T-helper 17 cell (primary cell): ENCODE data around the gene NPDC1. TPM values are rescaled to one million over a fixed set of nuclear protein-coding genes. Genes with fewer than 3 reads are reported as not detected.
"Not testable (repeated sequence)": the region's sequence is repeated elsewhere in the genome, so short reads cannot be mapped to it uniquely, and the experiment has no call there.

Experiments
- ATAC-seq: fragments of 150-1000 bp; cut with Tn5 transposase; 2 replicates; pipeline ENCODE4 v1.10.0; 2021; ENCODE audit warnings: mild to moderate bottlenecking, moderate library complexity
- DNase-seq, 3 donors: peaks; one replicate each; pipeline versions ENCODE4 v3.0.0 to v3.0.0-alpha.2; 2020 to 2021
- H3K9me3 ChIP-seq: one replicate; pipeline ENCODE4 v1.7.0; 2013; ENCODE audit warnings: low read length, mild to moderate bottlenecking; ENCODE audit not compliant: control insufficient read depth, poor library complexity, severe bottlenecking
- H3K27ac Mint-ChIP-seq: one replicate; pipeline ENCODE4 v1.8.0; 2022; ENCODE audit warnings: mild to moderate bottlenecking, moderate library complexity, mixed read lengths
- H3K27me3 Mint-ChIP-seq: one replicate; pipeline ENCODE4 v1.8.0; 2022; ENCODE audit warnings: mixed read lengths
- H3K36me3 Mint-ChIP-seq: one replicate; pipeline ENCODE4 v1.8.0; 2022; ENCODE audit warnings: low read depth, mixed read lengths
- H3K4me1 Mint-ChIP-seq: one replicate; pipeline ENCODE4 v1.8.0; 2022; ENCODE audit warnings: mild to moderate bottlenecking, mixed read lengths
- H3K4me3 Mint-ChIP-seq: one replicate; pipeline ENCODE4 v1.8.0; 2022; ENCODE audit warnings: mild to moderate bottlenecking, moderate library complexity, mixed read lengths
- total RNA-seq, 4 donors: library from RNA in 2 of 4; stranded (reverse) in 2 of 4; gene quantifications; one replicate each; pipeline ENCODE4 v1.2.3 and lab custom pipeline; 2022 to 2026

Gene NPDC1
- total RNA-seq, 2 donors from 2014 or later = 139 to 202 TPM

DNA sequence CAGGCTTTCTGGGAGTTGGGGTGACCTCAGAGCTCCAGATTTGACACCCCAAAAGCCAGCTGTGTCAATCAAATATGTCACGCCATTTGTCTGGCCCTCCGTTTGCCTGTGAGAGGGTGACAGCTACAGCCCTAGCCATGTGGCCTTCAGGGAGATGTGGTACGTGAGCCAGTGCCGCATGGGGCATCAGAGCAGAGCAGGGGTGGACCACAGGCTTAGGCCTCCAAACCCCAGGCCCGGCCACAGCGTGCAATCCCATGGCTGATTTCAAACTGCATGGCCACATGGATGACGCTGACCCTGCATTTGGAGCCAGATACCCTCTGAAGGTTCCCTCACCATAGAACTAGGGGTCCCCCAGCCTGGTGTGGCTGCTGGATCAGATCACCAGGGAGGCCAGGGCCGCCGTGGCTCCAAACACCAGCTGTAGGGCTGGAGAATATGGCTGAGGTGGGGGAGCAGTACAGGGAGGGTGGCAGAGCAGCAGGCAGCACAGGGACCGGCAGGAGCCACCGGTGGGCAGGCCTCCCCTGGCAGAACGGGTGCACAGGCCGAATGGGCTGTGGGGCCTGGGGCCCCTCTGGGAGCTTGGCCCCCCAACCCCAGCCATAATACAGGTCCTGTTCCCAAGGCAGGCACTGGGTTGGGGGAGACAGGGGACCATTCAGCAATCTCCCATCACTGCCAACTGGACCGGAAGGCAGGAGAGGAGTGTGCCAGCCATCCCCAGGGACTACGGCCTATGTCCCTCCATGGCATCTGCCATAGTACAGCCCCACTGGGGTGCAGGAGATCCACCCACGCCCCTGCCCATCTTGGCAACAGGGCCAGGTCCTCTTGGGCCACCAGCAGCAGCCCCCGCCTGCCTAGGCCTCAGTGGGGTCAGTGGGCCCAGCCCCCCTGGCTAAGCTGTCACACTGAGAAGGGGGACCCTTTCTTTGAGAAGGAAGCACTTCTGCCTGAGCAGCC, 22.8 kb upstream of the NPDC1 start:
- Mint-ChIP-seq H3K36me3 (no peaks in the 10 kb centered on the region), H3K4me1 (peaks cover 17% of the 10 kb centered on the region), H3K27ac (no peak overlapping the region), H3K27me3 (peaks cover 5% of the 10 kb centered on the region), H3K4me3 (peak overlapping the region; percentile 53)
- H3K9me3 ChIP-seq = no peaks in the 10 kb centered on the region
- DNase-seq (no peak), ATAC-seq (no peak)

DNA sequence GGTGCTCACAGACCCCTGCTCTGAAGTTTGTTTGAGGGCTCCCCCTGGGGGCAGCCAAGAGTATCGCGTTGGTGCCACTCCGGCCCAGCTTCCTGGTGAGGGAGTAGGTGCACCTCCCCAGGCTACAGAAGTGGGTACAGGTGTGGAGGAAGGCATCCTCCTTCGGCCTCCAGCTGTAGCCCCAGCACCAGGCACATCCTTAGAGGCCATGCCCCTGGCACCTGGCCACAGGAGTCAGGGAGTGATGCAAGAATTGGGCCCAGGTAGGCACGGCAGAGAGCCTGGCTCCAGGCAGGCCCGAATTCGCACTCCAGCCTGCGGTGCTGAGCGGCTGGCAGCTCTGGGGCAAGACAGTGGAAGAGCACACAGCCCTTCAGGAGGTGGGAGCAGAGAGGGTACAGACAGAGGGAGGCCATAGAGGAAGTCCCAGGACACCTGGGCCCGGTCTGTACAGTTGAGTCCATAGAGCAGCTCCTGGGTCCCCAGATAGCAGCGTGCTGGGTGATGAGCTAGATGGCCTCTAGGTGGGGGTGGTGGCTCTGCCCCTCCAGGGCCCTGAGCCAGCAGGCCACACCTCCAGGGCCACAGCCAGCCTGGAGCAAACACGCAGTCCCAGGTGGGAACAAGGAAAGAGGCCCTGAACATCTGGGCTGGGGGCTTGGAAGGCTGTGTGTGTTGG, 22.0 kb upstream of the NPDC1 start:
- DNase-seq (peak; percentile 73 to 83 (median 77)), ATAC-seq (peak; percentile 65)
- peaks cover 5% of the 10 kb centered on the region for H3K27me3 Mint-ChIP-seq
- H3K27ac Mint-ChIP-seq = peak overlapping the region; percentile 29
- H3K9me3 ChIP-seq = no peaks in the 10 kb centered on the region
- no peaks in the 10 kb centered on the region for H3K36me3 Mint-ChIP-seq
- H3K4me3 Mint-ChIP-seq = peak overlapping the region; percentile 31
- H3K4me1 Mint-ChIP-seq = peaks cover 17% of the 10 kb centered on the region

DNA sequence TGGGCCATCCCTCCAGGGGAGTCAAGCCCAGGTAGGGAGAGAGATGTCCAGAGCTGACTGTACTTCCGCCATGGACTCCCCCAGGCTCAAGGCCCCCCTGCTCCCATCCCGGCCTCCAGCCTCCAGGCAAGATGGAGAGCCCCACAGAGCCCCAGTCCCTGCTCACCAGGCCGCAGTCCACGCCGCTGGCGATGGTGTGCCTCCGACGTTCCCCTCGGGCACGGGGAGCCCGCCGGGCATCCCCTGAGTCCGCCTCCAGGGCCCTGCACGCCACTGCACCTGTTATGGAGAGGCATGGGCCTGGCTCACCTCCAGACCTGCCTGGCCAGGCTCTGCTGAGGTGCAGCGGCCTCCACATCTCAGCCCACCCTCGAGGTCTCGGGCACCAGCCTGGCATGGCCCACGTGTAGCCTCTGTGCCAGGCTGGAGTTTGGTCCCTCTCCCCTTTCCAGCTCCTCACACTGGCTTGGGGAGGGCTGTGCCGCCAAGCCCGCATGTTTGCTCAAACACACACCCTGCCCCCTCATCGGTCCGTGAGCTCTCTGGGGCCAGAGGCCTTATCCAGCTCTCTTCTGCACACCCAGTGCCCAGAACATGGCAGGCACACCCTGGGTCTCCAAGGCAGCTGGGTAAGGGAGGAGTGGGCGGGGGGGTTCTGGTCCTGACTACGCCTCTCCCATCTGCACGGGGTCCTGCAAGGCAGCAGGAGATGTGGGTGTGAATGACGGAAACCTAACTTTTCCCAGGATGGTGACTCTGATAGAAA, 20.3 kb upstream of the NPDC1 start:
- H3K9me3 ChIP-seq = no peaks in the 10 kb centered on the region
- H3K27me3 Mint-ChIP-seq = peaks cover 5% of the 10 kb centered on the region
- no peak overlapping the region for H3K27ac Mint-ChIP-seq
- no peaks in the 10 kb centered on the region for H3K36me3 Mint-ChIP-seq
- peaks cover 15% of the 10 kb centered on the region for H3K4me1 Mint-ChIP-seq
- DNase-seq (no peak), ATAC-seq (no peak)
- no peak overlapping the region for H3K4me3 Mint-ChIP-seq

DNA sequence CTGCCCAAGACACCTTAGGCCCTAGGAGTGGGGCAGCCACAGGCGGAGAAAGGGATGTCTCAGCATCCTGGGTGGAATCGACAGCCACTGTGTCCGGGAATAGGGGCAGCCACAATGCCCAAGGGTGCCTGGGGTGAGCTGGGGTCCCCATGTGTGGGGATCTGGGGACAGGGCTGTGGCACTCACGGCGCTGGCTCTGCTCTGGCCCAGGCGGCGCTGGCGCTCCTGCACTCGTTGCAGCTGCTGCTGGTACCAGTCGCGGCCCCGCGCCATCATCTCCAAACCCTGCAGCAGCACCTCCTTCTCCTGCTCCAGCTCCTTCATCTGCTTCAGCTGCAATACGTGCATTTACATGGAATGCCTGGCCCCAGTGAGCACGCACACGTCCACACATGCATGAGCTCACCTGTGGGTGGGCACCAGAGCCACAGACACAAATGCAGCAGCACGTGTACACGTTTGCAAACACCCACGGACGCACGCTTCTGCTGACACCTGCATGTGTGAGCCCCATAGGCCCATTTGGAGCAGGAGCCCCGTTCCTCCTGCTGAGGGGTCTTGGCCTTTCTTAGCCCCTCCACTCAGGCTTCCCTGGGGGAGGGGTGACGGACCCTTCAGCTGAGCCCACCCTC, 19.5 kb upstream of the NPDC1 start:
- DNase-seq = no peak
- H3K9me3 ChIP-seq = no peaks in the 10 kb centered on the region
- H3K27me3 Mint-ChIP-seq = peaks cover 5% of the 10 kb centered on the region
- no peaks in the 10 kb centered on the region for H3K36me3 Mint-ChIP-seq
- H3K27ac Mint-ChIP-seq = no peak overlapping the region
- no peak for ATAC-seq
- H3K4me3 Mint-ChIP-seq = no peak overlapping the region
- peaks cover 11% of the 10 kb centered on the region for H3K4me1 Mint-ChIP-seq

DNA sequence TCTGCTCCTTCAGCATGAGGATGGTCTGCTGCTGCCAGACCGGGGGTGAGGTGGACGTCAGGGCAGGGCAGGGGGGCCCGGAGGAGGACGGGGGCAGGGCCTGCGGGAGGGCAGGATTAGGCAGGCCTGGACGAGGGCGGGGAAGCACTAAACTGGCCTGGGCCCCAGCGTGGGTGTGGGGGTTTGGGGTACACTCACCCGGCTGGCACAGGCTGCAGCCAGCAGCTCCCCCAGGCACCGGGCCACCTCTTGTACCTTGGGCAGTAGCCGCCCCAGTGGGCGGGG, 18.8 kb upstream of the NPDC1 start:
- Mint-ChIP-seq H3K4me3 (no peak overlapping the region), H3K27ac (no peak overlapping the region), H3K27me3 (peaks cover 5% of the 10 kb centered on the region), H3K4me1 (peaks cover 10% of the 10 kb centered on the region), H3K36me3 (no peaks in the 10 kb centered on the region)
- no peak for ATAC-seq
- no peak for DNase-seq
- H3K9me3 ChIP-seq = no peaks in the 10 kb centered on the region

DNA sequence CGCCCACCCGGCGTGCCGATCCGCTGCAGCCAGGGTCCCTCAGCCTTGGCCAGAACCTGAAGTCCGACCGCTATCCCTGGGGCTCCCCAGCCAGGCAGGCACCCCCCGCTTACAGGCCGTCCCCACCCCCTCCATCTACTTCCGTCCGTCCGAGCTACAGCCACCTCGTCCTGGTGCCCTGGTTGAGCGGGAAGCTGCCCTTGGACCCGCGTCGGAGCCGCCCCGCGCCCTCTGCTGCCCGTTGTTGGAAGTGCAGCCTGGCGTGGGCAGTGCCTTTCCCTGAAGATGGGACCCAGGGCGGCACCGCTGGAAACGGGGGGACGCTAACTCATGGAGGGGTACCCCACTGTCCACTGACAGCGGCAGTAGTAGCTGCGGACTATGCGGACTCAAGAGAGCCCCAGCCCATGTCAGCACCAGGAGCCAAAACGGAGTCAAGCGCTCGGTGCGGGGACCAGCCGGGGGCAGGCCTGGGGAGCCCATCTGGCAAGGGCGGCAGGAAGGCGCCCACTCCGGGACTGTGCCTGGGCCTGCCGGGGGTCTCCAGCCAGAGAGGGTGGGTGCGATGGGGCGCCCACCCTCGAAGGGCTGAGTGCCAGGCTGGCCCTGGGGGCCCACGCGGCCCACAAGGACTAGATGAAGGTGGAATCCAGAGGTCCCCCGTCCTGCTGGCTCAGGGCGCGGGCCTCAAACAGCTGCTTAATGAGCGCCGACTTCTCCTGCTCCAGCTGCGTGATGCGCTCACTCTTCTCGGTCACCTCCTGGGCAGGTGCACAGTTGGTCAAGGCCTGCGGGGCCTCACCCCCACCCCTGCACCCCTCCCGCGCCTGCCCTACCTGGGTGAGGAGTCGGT, 18.3 kb upstream of the NPDC1 start:
- H3K36me3 Mint-ChIP-seq = no peaks in the 10 kb centered on the region
- H3K9me3 ChIP-seq = no peaks in the 10 kb centered on the region
- peak; percentile 41 to 66 (median 59) for DNase-seq
- H3K4me3 Mint-ChIP-seq = no peak overlapping the region
- peaks cover 10% of the 10 kb centered on the region for H3K4me1 Mint-ChIP-seq
- H3K27me3 Mint-ChIP-seq = peaks cover 5% of the 10 kb centered on the region
- ATAC-seq = peak; percentile 43
- H3K27ac Mint-ChIP-seq = no peak overlapping the region

DNA sequence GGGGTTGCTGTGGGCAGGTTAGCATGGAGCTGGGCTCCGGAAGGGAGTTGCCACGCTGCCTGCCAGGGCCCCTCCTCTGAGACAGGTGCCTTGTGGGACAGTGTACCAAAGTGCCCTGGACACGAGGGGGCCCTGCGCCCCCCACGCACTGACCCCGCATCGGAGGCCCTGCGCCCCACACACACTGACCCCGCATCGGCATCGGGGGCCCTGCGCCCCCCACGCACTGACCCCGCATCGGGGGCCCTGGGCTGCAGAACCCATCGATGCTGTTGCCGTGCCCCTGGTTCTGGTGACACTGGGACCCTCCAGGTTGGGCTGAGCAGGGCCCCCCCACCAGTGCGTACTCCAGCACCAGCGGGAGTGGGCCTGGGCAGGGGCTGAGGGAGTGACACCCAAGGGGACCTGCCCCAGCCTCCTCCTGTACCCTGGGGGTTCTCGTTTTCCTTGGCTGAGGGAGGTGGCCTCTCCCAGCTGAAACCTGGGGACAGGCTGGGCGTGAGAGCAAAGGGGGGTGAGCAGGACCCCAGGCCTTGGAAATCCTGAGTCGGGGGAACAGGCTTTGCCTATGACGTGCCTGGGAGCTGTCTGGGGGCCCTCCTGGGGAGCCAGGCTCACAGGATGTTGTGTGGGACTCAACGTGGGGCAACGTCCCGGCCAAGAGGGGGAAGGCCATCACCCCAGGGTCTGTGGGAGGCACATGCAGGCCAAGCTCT, 17.5 kb upstream of the NPDC1 start:
- H3K4me3 Mint-ChIP-seq = no peak overlapping the region
- peaks cover 5% of the 10 kb centered on the region for H3K27me3 Mint-ChIP-seq
- no peaks in the 10 kb centered on the region for H3K36me3 Mint-ChIP-seq
- no peak for ATAC-seq
- H3K4me1 Mint-ChIP-seq = peaks cover 10% of the 10 kb centered on the region
- DNase-seq = no peak
- H3K9me3 ChIP-seq = no peaks in the 10 kb centered on the region
- no peak overlapping the region for H3K27ac Mint-ChIP-seq

DNA sequence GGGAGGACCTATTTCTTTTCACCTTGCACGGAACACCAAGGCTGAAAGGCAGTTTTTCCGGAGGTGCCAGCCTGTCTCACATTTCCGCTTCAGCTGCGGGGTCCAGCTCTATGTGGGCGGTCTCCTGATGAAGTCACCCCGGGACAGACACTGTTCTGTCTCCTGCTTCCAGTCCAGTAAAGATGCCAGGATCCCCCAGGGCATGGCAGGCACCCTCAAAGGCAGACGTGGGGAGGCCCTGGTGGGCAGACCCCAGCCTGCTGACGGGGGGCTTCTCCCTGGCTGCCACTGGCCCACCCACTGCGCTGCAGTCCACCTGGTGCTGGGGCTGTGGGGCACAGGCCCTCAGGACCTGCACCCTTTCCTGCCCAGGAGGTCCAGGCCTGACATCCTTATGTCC, 16.8 kb upstream of the NPDC1 start:
- H3K27me3 Mint-ChIP-seq, H3K27ac Mint-ChIP-seq, DNase-seq, ATAC-seq, H3K9me3 ChIP-seq, H3K4me3 Mint-ChIP-seq, H3K4me1 Mint-ChIP-seq, H3K36me3 Mint-ChIP-seq: not testable (repeated sequence)

DNA sequence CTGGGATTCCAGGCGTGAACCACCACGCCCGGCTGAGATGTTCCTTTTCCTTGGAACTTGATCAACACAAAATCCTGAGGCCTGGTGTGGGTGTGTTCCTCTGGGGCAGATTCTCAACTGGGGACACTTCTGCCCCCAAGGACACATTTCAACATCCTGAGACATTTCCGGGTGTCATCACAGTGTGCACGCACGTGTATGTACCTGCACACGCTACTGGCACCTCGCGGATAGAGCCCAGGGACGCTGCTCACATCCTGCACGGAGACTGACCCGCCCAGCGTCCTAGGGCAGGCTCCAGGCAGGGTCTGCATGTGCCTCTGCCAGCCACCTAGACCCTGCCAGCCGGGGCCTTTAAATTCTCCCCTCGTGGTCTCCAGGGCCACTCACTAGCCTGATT, 16.4 kb upstream of the NPDC1 start:
- Mint-ChIP-seq H3K27me3 (no peaks in the 10 kb centered on the region), H3K27ac (no peak overlapping the region), H3K4me1 (peaks cover 5% of the 10 kb centered on the region), H3K36me3 (no peaks in the 10 kb centered on the region), H3K4me3 (no peak overlapping the region)
- ATAC-seq (no peak), DNase-seq (no peak)
- H3K9me3 ChIP-seq = no peaks in the 10 kb centered on the region

DNA sequence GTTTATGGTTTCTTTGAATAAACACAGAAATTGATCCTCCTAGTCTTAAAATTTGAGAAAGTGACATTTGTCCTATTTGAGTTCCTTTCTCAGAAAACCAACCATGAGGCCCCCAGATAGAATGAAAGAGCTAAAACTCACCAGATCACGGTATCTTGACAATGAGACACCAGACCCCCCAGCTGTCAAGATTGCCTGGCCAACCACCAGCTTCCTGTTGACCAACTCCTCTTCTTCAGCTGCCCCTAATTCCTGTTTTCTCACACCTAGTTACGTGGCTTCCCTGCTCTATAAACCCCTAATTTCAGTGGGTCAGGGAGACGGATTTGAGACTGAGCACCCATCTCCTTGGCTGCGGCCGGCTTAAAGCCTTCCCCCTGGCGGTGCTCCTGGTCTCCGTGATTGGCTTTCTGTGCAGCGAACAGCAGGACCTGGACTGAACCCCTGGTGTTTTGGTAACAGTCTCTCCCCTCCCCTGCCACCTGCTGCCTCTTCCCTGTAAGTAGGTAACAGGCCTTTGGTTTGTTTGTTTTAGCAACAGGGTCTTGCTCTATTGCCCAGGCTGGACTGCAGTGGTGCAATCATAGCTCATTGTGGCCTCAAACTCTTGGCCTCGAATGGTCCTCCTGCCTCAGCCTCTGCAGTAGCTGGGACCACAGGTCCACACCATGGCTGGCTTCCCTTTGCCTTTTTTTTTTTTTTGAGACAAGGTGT, 12.7 kb upstream of the NPDC1 start:
- Mint-ChIP-seq H3K4me1 (no peaks in the 10 kb centered on the region), H3K27me3 (no peaks in the 10 kb centered on the region), H3K36me3 (no peaks in the 10 kb centered on the region), H3K27ac (no peak overlapping the region), H3K4me3 (no peak overlapping the region)
- no peaks in the 10 kb centered on the region for H3K9me3 ChIP-seq
- DNase-seq = no peak
- no peak for ATAC-seq

DNA sequence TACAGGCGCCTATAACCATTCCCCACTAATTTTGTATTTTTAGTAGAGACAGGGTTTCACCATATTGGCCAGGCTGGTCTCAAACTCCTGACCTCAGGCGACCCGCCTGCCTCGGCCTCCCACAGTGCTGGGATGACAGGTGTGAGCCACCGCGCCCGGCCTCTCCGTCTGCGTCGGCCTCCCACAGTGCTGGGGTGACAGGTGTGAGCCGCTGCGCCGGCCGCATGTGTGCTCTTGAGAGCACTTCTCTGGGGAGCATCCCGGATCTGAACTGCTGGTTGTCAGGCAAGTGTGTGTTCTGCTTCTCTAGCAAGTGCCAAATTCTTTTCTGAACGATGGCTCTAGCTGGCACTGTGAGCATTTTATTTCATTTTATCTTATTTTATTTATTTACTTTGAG, 11.6 kb upstream of the NPDC1 start:
- Mint-ChIP-seq H3K4me3 (no peak overlapping the region), H3K36me3 (no peaks in the 10 kb centered on the region), H3K4me1 (no peaks in the 10 kb centered on the region), H3K27ac (no peak overlapping the region), H3K27me3 (no peaks in the 10 kb centered on the region)
- no peak for DNase-seq
- H3K9me3 ChIP-seq = no peaks in the 10 kb centered on the region
- no peak for ATAC-seq
